HepG2 (cell line): ENCODE data around the gene ING2.

Source experiments
- CTCF ChIP-seq: sonication (generic); formaldehyde crosslinking; IDR thresholded peaks from 2 replicates; pipeline ENCODE4 v1.5.0; 2020; ENCODE audit warnings: mild to moderate bottlenecking, missing genetic modification reagents, moderate library complexity
- HDAC1 ChIP-seq: sonication (generic); formaldehyde crosslinking; IDR thresholded peaks from 2 replicates; pipeline ENCODE4 v1.5.1; 2020; ENCODE audit warnings: mild to moderate bottlenecking, missing genetic modification reagents
- KAT7 ChIP-seq: IDR thresholded peaks from 2 replicates; pipeline ENCODE4 v1.6.1; 2018; ENCODE audit warnings: borderline replicate concordance, missing compliant biosample characterization
- MATR3 ChIP-seq: sonication (generic); formaldehyde crosslinking; IDR thresholded peaks from 2 replicates; pipeline ENCODE4 v1.4.0; 2020; ENCODE audit warnings: missing genetic modification reagents
- POLR2G ChIP-seq: fragments of 200-400 bp; formaldehyde crosslinking; IDR thresholded peaks from 2 replicates; pipeline ENCODE4 v1.6.1; 2018; ENCODE audit warnings: mild to moderate bottlenecking, low read depth, low read length, moderate library complexity
- STAG1 ChIP-seq: sonication (generic); formaldehyde crosslinking; IDR thresholded peaks from 2 replicates; pipeline ENCODE4 v1.4.0; 2020; ENCODE audit warnings: missing genetic modification reagents
- SUZ12 ChIP-seq: fragments of 150-350 bp; IDR thresholded peaks from 2 replicates; pipeline ENCODE4 v1.6.1; 2014; ENCODE audit warnings: low read depth, low read length
- ZNF670 ChIP-seq: sonication (generic); formaldehyde crosslinking; IDR thresholded peaks from 2 replicates; pipeline ENCODE4 v1.8.0; 2022; ENCODE audit warnings: mild to moderate bottlenecking, missing genetic modification reagents, borderline replicate concordance
- ZNF687 ChIP-seq: sonication (generic); formaldehyde crosslinking; IDR thresholded peaks from 2 replicates; pipeline ENCODE4 v1.5.1; 2020; ENCODE audit warnings: mild to moderate bottlenecking, missing genetic modification reagents, moderate library complexity
- TF ChIP-seq, protein P1 (sequence below): IDR thresholded peaks from 2 replicates; pipeline ENCODE4 v1.6.1; 2016; ENCODE audit warnings: low read depth, control low read depth
- TF ChIP-seq, protein P2 (sequence below): sonication (generic); formaldehyde crosslinking; IDR thresholded peaks from 2 replicates; pipeline ENCODE4 v1.4.0; 2020; ENCODE audit warnings: missing genetic modification reagents, borderline replicate concordance

DNA sequence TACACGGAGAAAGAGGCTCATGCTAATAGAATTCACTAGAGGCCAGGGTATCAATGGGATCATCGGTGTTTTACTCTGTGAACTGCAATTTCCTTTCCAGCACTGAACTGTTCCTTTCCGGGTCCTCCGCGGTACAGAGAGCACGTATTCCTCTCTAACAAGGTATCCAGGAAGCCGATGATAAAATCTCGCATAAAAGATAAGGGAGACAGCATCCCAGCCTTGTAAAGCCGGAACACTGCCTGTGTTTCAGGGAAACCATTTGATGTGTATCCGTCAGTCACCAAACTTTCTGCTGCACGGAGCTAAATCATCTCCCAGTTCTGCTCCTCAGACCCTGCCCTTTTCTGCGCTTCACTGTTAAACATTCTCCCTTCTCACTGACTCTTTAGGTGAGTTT is 54.0 kb downstream of the ING2 start:
- TF ChIP-seq, protein P1, sequence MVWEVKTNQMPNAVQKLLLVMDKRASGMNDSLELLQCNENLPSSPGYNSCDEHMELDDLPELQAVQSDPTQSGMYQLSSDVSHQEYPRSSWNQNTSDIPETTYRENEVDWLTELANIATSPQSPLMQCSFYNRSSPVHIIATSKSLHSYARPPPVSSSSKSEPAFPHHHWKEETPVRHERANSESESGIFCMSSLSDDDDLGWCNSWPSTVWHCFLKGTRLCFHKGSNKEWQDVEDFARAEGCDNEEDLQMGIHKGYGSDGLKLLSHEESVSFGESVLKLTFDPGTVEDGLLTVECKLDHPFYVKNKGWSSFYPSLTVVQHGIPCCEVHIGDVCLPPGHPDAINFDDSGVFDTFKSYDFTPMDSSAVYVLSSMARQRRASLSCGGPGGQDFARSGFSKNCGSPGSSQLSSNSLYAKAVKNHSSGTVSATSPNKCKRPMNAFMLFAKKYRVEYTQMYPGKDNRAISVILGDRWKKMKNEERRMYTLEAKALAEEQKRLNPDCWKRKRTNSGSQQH (CRISPR knock-in tag) = no peak
- TF ChIP-seq MATR3 (CRISPR knock-in tag) = no peak
- TF ChIP-seq STAG1 (CRISPR knock-in tag) = no peak
- TF ChIP-seq, protein P2, sequence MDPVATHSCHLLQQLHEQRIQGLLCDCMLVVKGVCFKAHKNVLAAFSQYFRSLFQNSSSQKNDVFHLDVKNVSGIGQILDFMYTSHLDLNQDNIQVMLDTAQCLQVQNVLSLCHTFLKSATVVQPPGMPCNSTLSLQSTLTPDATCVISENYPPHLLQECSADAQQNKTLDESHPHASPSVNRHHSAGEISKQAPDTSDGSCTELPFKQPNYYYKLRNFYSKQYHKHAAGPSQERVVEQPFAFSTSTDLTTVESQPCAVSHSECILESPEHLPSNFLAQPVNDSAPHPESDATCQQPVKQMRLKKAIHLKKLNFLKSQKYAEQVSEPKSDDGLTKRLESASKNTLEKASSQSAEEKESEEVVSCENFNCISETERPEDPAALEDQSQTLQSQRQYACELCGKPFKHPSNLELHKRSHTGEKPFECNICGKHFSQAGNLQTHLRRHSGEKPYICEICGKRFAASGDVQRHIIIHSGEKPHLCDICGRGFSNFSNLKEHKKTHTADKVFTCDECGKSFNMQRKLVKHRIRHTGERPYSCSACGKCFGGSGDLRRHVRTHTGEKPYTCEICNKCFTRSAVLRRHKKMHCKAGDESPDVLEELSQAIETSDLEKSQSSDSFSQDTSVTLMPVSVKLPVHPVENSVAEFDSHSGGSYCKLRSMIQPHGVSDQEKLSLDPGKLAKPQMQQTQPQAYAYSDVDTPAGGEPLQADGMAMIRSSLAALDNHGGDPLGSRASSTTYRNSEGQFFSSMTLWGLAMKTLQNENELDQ (CRISPR knock-in tag) = no peak
- TF ChIP-seq ZNF687 (CRISPR knock-in tag) = no peak
- TF ChIP-seq HDAC1 = no peak
- no peak for TF ChIP-seq SUZ12
- TF ChIP-seq POLR2G = no peak
- no peak for TF ChIP-seq CTCF
- TF ChIP-seq ZNF670 = no peak
- TF ChIP-seq KAT7 (CRISPR knock-in tag) = no peak
